Stimulated activated CD8-positive, alpha-beta memory T cell treated with anti-CD3 and anti-CD28 coated beads, Interleukin-12 subunit alpha, Interleukin-12 subunit beta, amount 100 ng/mL, for 24 hours (primary cell): Measurements from ENCODE around the gene SLC30A2.

Source experiments
- DNase-seq: peaks from one replicate; pipeline ENCODE4 v3.0.0-alpha.2; 2020; ENCODE audit errors: extremely low read depth

The SLC30A2 gene

DNA sequence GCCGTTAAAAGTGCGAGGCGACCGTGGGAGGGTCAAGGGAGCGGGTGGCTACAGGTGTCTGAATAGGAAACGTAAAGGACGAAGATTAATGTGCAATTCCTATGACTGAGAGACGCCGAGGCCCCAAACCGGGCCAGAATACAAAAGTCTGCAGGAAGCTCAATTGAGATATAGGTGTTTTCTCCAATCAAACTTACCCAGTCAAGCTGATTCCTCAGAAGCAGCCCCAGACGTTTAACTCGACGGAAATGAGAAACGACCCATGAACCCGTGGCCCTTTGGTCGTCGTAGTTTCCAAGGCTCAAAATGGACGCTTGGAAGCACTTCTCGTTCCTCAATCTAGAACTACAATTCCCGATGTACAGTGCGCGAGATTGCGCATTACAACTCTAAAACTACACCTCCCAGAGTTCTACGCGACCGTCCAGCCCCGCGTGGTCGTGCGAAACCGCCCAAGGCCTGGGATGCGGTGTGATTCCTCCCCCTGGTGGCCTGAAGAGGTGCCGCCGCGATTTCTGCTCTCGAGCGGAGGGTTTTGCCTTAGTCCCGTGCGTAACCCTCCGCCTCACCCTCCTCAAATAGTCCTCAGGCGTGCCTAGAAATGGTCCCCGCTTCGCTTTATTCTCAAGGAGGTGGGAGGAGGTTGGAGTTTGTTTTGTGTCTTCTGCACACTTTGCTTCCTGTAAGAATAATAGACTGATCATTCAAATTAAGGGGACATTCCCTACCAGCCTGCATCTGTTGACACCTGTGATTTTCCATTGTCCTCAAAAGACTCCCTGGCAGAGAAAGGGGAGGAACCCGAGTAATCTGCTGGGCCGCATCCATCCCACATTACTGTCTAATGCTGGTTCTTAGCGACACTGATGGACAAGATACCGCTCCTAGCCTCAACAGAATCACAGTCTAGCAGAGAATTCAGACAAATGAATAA is 47.8 kb downstream of the SLC30A2 start, which contains the start of gene PAFAH2:
Gene PAFAH2 (minus strand): TSS at position 236 of the 934 bp plus-strand sequence. CDS start 7,247 bp downstream, outside the sequence.
- peak; percentile 86 for DNase-seq

DNA sequence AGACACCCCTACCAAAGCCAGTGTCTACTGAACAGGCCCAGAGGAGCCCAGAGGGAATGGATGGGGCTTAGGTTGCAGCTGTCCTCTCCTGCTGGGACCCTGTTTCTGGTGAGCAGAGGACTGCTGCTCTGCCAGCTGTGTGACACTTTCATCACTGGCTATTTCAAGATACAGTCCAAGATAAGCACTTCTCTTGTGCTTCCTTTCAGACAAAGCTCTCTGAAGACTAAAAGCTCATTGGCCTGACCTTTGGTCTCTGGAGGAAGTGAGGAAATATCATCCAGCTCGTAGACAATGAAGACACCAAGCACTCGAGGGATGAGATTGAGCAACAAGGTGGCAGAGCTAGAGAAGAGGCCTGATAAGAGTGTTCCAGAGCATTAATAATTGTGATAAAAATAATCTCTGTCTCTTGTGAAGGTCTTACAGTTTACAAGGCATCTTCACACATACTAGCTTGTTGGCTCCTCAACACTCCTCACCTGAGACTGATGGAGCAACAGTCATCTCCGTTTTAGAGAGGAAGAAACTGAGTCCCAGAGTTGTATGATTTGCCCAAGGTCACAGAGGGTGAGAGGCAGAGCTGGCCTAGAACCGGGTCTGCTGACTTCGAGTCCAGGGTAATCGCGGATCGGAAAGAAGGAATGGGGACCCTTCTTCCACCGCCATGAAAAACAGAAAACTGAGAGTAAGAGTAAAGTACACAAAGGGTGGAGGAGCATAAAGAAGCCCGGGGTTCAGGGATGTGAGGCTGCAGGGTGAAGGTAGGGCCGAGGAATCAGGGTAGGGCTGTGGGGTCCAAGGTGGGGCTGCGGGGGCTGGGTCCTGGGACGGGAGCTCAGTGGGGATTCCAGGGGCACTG is 48.7 kb downstream of the SLC30A2 start:
- DNase-seq, result no peak

DNA sequence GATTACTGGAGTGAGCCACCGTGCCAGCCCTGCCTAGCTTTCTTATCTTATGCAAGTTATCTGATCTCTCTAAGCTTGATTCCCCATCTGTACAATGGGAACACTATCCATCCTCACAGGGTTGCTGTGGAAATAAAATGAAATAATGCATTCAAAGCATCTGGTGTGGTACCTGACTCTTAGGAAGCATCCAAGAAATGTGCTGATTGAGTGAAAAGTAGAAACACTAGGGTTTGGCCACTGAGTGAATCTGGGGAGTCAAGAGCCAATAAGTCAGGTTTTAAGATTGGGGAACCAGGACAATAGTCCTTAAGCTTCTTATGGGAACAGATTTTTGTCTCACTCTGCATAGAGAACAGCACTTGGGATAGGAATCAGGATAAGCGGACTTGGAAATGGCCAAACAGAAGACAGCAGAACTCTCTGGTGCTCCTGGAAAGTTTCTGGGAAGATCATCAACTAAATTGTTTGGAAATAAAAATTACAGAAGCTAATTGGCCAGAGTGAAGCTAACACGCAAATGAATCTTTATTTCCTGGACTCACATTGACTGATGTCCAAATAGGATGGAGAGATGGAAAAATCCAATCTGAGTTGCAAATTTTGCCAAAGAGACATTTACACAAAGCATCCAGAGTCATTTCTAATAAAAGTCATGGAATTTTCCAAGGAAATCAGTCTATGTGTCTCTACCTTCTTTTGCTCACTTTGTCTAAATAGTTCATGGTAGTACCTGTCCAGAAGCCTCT is 51.3 kb downstream of the SLC30A2 start:
- no peak for DNase-seq

DNA sequence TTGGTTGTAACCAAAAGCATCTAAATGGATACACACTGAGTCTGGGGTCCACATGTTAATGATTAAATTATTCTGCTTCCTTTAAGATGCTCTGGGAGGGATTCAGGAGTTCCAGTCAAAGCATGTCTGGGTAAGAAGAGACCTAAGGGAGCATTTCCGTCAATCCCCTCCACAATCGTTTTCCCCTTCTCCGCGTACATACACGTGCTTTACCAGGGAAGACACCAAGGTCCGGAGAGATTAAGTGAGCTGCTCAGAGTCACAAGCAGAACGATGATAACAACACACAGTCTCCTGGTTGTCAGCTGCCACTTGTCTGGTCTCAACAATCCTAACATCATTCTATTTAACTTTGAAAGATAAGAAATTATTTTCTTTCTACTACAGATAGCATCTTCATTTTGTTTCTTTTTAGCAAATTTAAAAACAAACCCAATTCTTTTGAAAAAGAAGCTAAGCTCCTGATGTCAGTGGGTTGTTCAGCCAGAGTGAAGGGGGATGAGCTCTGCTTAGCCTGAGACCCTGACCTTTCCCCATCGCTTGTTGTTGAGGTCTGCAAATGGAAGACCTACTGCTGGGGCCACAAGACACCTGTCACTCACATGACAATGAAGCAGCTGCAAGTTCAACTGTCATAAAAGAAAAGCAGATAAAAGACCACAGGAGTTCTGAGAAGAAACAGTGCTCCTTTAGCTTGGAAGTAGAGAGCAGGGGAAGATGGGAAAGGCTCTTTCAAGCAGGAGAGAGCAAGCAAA is 52.5 kb downstream of the SLC30A2 start:
- DNase-seq, result no peak

DNA sequence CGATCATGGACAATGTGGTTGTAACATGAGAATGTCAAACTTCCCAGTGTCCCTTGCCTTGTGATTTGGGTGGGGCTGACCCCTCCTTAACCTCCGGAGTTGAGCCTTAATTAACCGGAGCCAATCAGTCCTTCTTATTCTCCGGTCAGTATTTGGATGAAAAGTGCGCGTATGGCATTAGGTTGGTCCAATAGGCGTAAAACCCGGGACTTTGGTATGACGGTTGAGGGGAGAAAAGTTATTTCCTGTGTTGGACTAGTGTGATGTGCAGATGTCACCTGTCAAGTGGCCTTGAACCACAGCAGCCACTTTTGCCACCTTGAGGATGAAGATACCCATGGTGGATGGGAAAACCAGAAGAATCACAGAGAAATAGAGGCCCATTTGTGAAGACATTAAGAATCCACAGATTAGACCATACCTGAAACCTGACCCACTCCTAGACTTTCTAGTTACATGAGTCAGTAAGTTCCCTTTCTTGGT is 53.2 kb downstream of the SLC30A2 start:
- no peak for DNase-seq

DNA sequence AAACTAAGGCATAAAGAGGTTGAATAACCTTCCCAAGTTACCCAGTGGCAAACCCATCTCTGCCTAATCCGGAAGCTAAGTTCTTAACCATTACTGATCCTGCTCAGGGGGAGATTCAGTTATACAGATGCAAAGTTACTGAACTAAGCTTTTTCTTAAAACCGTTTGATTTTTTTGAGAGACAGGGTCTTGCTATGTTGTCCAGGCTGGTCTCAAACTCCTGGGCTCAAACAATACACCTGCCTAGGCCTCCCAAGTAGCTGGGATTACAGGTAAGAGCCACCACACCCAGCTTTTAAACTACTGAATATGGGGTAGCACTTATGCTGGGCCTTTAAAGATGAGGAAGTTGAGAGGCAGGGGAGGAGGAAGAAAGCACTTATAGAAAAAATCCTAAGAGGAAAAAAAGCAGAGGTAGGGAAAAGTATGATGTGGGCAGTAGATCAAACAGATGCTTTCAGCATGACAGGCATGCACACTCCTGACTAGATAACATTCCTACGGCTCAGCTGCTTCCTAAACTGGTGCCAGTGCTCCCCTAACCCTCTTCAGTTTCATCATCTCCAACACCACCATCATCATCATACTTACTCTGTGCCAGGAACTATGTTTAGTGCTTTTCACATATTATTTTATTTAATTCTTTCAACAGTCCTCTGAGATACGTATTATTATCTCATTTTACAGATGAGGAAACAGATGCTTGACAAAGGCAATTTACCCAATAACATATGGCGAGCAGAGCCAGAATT is 53.8 kb downstream of the SLC30A2 start:
- no peak for DNase-seq

DNA sequence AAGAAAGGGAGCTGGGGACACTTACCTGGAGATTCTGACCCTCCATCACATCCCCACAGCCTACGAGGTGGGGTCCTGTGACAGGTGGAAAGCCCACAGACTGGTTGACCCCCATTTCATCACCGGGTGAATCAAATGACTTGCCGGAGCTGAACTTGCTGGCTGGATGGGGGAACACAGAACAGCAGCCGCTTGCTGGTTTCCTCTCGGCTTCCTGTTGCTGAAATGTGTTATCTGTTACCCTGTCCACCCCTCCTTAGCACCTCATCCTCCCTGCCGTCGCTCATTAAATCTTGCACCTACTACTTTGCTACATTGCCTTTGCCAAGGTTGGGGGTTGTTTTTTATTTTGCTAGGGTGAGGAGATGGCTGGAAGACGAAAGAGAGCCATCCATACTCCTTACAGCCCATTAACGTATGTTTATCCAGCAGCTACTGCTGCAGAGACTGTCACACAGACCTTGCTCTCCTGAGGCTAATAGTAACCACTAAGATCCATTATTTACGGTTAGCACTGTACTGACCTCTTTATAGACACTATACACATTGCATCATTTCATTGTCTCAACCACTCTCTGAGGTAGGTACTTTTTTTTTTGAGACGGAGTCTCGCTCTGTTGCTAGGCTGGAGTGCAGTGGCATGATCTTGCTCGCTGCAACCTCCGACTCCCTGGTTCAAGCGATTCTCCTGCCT is 55.1 kb downstream of the SLC30A2 start:
- peak; percentile 7 for DNase-seq

DNA sequence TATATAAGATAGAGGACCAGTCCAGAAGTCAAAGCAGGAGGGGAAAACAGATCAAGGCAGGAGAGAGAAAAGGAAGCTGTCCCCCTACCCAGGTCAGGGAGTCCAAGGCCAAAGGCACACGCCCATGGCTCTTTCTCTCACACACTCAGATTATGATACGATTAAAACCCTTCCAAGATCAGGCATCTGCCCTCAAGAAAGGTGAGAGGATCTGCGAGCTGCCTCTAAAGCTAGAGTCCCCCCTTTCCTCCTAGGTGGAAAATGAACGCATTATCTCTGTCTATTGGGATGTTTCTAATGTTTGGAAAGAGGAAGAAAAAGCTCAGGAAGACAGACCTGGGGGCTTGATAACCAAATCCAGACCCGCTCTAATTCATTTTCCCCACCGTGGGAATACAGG is 55.7 kb downstream of the SLC30A2 start:
- no peak for DNase-seq

DNA sequence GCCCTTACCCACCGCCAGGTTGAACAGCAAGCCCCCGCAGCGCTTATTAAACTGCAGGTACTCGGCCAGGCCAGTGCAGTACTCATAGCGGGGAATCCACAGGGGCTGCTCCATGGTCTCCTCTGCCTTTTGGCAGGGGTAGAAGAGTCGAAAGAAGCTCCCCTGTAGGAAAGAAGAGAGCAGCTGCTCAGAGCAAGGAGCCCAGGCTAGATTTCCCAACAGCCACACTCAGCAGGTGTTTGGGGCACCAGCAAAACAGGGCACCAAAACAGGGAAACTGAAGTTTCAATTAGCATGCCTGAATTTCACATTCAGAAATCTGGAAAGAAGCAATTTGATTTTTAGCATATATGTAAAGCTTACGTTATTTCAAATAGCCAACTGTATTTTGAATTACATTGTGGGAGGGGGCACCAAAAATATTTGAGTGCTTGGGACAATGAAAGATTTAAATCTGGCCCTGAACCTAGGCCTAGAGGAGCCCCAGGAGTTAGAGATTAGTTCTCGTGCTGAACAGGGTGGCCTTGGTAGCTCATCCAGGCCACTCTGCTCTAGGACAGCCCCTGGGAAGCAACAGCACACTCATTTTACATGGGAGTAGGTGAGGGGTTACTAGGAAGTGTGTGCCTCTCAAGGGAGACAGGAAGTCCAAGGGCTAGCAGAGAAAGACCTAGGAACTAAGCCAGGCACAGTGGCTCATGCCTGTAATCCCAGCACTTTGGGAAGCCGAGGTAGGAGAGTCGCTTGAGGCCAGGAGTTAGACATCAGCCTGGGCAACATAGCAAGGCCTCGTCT is 56.3 kb downstream of the SLC30A2 start:
- DNase-seq, result no peak

DNA sequence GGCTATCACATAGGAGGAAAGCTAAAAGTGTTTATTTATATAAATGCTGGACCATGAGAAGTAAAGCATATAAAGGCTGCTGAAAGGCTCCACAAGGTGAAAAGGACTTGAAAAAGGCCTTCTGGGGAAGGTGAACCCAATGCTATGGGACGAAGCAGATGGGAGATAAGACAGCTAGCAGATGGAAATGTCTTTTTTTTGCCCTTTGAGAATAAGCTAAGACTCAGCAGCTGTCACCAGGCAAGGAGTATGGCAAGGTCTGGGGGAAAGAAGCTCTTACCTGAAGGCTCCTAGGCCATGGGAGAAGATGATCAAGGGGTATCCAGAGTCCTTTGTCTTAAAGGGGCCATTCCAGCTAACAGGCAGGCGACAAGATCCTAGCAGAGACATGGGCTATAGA is 58.0 kb downstream of the SLC30A2 start:
- DNase-seq, result no peak
